ENCODE data around the gene SPC24.
"Not testable (repeated sequence)": the region's sequence is repeated elsewhere in the genome, so short reads cannot be mapped to it uniquely, and the experiment has no call there.

DNA sequence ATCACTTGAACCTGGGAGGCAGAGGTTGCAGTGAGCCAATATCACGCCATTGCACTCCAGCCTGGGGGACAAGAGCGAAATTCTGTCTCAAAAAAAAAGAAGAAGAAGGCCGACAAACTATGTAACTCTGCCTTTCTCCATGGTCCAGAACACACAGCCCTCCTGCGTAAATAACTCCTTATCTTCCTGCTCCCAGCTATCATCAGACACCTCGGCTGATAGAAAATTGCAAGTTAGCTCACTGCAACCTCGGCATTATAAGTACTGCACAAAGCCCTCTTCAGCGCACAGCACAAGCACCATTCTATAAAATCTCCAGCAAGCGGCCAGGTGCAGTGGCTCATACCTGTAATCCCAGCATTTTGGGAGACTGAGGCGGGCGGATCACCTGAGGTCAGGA is 51.9 kb downstream of the SPC24 start:
- TF ChIP-seq CTCF (IDR thresholded peaks at IDR 0.05; ENCODE audit: insufficient read depth, low read depth, low read length); EZH2 (IDR thresholded peaks at IDR 0.05; ENCODE audit: insufficient read depth, low read length): not testable (repeated sequence)
